GM18873 (cell line): ENCODE measurements around the gene GH1.
"Not testable (repeated sequence)": the region's sequence is repeated elsewhere in the genome, so short reads cannot be mapped to it uniquely, and the experiment has no call there.

Experiments used
- ATAC-seq: cut with Tn5 transposase; IDR thresholded peaks from one replicate; pipeline ENCODE4 v1.9.1; 2021; ENCODE audit warnings: mild to moderate bottlenecking, moderate library complexity, moderate number of reproducible peaks; ENCODE audit not compliant: unreplicated experiment, low FRiP score

The GH1 gene

DNA sequence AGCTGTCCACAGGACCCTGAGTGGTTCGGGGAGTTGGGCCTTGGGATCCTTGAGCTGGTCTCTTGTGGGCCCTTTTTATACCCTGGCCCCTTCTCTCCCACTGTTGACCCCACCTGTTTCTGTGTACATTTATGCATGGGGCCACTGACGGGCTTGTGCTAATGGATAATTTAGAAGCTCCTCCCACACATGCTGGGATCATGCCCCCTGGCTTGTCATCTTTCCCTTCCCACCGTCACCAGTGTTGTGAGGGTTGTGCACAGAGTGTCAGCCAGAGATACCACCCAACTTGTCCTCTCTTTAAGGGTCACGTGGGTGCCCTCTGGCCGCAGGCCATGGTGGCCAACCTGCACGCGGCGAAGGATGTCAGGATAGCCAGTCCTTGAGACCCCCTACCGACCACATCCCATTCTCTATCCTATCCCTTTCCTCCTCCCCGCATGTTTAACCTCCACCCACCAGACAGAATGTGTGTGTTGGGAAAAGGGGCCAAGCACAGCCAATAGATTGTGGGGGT lies at the start of gene GH1:
GH1 (minus strand) TSS at position 51 of the 517 bp plus-strand sequence. CDS start 63 bp downstream, outside the sequence.
- ATAC-seq: not testable (repeated sequence)

DNA sequence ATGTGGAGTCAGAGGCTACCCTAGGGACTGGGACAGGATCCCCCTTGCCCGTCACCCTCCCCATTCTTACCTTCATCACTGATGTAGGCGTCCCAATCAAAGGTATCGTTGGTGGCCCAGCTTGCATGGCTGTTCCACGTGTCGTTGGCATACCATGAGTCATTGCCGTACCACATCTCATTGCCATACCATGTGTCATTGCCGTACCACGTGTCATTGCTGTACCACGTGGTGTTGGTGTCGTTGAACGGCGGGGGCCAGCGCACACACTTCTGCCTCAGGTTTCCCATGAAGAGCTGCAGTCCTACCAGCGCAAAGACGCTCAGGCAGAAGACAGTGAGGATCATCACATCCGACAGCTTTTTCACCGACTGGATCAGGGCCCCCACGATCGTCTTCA lies 49.3 kb upstream of the GH1 start:
- ATAC-seq: no peak

DNA sequence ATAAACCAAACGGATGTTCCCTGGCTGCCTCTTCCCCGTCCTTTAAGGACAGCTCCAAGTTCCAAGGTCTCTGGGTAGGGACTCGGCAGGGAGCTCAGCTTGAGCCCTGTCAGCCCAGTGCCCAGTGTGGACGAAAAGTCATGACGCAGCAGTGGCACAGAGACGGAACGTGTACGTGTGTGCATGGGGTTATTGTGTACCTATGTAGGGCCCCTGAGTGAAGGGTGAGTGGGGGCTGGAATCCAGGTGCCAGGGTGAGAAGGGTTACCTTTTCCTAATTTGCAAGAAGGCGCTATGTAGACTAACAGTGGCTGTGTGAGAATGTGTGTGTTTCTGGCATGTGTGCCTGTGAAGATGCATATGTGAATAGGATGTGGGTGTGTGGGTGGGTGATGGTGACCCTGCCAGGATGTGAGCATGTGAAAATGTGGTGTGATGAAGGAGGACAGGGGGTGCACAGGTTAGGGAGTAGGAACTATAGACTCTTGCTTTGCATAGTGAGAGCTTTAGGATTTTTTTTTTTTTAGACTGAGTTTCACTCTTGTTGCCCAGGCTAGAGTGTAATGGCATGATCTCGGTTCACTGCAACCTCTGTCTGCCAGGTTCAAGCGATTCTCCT lies 48.1 kb upstream of the GH1 start:
- peak; percentile 44 for ATAC-seq

DNA sequence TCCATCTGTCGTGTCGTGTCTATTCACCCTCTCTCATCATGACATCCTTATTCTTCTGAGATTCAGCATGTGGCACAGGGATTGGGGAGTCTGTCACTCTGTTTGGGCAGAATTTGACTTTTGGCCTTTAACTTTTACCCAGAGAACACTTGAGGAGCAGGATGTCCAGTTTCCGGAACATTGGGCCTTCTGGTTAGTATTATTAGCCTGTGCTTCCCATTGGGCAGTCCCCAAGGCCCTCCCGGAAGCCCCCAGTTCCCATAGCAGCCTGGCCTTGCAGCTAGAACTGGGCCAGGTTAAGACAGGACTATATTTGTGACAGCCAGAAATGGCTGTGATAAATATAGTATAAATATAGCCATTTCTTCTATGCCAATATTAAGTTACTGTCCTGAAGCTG lies 44.5 kb upstream of the GH1 start:
- ATAC-seq: no peak

DNA sequence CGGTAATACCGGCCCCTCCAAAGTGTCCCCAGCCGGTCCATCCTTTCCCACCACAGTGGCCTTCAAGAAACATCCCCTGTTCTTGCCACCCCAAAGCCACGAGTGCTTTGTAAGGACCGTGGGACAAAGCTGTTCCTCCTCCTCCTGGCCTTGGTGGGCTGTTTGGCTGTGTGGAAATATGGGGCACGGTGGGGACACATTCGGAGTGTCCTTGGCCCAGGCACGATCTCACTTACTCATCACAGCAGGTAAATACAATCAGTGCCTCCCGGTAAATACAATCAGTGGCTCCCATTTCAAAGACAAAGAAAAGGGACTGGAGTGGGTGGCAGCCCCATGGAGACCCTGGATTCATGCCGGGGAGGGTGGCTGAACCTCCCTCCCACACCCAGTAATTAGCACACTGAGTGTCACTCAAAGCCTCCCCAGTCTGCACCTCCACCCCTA lies 43.7 kb upstream of the GH1 start:
- no peak for ATAC-seq

DNA sequence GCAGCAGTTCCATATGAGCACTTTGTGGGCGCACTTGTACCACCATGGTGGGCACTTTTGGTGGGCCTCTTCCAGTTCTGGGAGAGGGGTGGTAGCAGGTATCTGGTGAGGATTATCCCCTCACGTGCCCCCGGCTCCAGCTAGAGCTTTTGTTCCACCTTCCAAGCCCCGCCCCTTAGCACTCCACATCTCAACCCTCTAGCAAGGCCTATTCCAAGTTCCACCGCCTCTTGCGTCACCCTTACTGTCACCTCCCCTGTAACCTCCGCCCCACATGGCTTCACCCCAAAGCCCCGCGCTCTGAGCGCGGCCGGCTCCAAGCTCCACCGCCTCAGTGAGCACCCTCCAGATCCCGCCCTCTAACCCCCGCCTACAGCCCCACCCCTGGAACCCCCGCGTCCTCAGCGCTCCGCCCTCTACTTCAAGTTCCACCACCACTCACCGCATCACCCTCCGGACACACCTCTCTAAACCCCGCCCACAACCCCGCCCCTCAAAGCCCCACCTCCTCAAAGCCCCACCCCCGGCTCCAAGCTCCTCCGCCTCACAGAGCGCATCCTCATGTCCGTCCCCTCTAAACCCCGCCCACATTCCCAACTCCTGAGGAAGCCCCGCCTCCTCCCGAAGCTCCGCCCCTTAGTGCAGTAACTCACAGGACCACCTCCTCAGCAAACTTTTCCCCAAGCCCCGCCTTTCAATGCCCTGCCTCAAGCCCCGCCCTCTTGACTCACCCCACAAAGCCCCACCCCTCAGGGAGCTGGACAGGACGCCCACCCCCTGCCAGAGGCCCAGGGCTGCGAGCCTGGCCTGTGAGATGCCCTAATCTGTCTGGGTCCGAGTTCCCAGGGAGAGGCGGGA lies 42.9 kb upstream of the GH1 start:
- ATAC-seq: no peak

DNA sequence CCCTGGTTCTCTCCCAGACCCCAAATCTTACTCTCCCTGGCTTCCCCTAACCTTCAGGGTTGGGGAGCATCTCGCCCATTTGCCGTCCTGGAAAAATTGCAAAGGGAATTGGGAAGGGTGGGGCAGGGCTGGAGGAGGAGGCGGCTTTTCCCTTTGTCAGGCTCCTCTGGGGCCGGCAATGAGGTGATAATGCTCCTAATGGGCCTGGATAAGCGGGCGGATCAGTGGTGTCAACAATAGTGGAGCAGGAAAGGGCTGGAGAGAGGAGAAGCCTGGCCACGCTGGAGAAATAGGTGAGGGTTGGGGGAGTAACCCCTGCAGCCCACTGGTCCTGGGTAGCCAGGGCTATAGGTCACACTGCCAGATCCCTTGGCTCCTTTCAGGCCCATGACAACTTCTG lies 41.8 kb upstream of the GH1 start:
- no peak for ATAC-seq

DNA sequence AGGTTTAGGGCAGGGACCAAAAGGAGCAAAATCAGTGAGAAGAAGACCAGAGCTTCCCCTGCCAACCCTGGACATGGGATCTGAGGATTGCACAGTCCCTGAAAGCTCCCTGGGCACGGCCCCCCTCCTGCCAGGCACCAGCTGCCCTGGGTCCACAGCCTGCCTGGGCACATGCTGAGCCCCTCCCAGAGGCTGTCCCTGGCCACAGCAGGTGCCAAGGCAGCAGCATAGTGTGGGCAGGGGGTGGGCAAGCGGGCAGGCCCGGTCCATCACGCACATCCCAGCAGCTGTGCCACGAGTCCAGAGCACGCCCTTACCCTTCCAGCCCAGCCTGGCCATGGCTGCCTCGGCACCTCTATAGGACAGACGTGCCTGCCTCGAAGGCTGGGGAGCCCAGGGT lies 41.4 kb upstream of the GH1 start:
- no peak for ATAC-seq

DNA sequence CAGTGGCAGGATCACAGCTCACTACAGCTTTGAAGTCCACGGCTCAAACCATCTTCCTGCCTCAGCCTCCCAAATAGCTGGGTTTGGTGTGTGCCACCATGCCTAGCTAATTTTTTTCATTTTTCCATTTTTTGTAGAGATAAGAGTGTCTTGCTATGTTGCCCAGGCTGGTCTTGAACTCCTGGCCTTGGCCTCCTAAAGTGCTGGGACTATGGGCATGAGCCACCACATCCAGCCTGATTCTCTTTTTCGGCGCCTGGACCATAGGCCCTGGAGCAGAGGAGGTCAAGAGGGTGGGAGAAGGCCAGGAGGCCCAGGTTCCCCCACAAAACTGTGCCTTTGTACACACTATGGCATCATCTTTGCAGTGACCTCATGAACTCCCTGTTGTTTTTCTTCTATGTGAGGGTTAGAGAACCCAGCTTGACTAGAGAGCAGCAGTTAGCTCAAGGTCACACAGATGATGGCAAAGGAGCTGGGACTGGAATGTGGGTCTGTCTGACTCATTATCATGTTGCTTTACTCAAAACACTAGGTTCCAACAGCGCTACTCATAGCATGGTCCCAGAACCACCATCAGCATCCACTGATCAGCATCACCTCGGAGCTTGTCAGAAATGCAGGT lies 37.8 kb upstream of the GH1 start:
- ATAC-seq: no peak

DNA sequence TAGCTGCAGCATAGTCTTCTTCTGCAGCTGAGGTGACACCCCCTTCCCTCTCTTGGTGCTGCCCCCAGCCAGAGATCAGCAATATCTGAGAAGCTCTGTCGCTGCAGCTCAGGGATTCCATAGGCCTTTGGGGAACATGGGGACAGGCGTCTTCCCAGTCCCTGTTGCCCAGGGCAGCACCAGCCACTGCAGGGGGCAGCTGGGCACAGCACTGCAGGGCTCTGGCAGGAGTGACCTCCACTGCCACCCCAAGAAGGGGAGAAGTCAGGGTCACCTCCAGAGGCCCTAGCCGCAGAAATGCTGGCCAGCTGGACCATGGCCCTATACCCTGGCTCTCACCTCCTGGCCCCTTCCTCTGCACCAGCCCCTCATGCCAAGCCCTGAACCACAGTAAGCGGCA lies 37.2 kb upstream of the GH1 start:
- ATAC-seq: no peak

DNA sequence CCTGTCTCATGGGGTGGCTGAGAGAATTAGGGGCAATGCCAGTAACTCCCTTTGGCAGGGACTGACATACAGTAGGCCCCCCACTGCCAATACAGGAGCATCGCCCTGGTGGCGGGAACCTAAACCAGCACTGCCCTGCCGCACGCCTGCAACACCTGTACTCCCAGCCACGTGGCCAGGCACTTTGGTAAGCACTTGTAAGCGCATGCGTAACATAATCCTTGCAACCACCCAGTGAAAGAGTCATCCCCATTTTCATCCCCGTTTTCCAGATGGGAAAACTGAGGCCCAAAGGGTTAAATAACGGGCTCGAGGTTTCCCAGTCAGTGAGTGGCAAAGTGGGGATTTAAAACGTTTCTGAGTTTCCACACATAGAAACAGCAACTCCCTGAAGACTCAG lies 36.6 kb upstream of the GH1 start:
- no peak for ATAC-seq

DNA sequence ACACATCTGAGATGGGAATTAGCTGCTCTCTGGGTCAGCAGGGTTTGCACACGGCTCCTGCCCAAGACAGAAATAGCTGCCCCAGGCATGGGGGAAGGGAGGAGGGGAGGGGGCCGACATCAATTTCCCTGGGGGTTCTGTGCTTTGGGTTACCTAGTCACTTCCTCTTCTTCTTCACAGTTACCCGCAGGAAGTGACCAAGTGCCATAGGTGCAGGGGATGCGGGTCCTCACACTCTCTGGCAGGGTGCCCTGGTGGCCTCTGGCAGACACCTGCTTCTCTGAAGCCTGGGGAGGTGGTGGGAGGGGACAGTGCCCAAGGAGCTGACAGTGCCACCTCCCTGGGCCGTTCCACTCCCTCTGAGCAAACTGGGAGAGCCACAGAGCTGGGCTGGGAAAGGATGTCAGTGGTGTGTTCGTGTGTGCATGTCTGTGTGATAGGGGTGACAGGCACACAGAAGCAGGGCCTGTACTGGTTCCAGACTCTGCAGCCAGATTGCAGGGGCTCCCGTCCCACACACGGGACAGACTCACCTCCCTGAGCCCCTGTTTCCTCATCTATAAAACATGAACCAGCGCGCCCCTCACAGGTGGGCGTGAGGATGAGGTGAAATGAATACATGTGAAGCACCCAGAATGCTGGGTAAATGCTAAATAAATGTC lies 35.9 kb upstream of the GH1 start:
- no peak for ATAC-seq

DNA sequence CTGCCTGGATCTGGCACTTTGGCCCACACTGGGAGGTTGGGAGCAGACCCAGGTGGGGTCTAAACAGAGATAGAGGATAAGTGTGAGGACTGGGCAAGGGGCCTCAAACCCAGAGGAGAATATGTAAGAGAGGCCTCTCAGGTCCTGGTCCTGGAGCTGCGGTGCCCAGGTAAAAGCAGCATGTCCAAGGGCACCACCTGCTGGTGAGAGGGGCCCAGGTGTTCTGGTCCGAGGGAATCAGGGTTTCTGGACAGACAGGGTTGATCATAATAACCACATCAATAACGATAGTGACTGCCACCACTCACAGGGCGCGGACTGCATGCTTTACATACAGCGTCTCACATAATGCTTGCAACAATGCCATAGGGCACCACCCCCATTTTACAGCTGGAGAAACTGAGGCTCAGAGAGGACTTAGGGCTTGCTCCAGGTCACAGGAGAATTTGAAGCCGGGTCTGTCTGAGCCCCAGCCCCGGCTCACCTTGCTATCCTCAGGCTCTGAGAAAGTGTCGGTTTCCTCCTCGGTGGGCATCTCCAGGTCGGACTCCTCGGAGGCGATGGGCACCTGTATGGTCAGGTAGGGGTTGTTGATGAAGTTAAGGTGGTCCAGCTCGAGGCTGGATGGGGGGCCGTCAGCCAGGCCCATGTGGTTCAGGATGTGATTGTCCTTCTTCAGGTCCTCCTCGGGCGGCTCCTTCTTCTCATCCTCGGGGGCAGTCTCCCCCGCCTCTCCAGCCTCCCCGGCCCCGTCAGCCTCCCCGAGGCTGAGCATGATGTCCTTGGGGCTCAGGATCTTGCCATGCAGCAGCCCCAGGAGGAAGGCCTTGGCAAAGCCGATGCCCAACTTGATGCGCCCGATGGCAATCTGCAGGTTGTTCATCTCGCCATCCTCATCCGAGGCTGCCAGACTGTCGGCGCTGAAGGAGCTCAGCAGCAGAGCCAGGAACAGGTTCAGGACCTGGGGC lies 32.6 kb upstream of the GH1 start:
- no peak for ATAC-seq

DNA sequence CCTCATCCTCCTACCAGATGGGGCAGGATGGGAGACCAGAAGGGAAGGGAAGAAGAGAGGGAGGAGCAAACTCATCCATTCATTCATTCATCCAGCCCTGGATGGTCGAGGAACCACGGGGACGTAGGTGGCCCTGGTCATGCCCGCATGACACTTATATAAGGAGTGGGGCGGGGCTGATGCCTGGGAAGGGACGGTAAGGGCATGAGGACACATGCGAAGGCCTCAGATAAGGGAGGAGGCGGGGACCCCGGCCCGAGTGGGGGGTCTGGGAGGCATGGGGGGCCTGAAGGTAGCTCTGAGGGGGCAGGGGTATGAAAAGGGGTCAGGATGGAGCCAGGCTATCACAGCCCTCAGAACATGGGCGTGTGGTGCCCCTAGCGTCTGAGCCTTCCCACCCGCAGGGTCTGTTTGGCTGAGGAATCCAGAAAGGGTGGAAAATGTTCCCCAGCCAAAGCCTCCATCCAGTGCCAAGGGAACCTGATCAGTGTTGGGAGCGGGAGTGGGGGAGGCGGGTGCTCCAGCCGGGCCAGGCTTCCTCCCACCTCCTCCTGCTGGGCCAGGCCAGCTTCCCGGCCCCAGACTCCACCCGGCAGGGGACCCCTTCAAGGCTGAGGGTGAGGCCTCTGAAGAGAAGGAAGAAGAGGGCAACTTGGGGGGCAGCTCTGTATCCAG lies 31.1 kb upstream of the GH1 start:
- ATAC-seq: no peak

DNA sequence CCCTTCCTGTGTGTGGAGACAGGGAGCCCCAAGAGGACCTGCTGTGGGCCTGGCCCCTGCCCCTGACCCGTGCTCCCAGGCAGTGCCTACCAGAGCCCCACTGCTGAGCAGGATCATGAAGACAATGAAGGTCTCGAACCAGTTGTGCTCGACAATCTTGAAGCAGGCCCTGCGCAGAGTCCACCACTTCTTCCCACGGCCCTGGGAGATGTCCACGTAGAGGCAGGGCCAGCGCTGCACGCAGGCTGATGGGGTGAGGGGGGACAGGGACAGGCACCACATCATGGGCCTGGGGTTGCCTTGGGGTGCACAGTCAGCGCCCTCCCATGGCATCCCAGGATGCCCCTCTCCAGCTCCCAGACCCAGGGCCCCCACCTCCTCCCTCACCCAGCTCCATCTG lies 29.9 kb upstream of the GH1 start:
- no peak for ATAC-seq

DNA sequence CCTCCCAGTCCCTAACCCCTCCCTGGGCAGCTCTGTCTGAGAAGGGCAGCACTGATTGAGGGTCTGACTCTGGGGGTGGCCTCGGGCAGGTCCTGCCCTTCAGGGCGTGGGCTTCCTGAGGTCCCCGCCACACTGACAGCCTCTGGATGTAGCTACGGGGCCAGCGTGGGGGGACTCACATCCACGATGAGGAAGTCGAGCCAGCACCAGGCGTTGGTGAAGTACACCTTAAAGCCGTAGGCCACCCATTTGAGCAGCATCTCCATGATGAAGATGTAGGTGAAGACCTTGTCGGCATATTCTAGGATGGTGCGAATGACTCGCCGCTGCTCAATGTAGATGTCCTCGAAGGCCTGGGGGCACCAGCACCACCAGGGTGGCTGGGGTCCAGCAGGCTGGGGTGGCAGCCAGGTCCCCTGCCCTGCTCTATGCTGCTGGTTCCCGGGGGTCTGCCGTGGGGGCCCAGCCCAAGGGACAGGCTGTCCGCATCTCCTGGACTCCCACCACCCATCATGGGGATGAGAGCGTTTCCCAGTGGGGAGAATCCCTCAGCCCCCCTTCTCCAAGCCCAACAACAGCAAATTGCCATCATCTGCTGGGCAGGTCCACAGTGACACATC lies 29.2 kb upstream of the GH1 start:
- ATAC-seq: no peak

DNA sequence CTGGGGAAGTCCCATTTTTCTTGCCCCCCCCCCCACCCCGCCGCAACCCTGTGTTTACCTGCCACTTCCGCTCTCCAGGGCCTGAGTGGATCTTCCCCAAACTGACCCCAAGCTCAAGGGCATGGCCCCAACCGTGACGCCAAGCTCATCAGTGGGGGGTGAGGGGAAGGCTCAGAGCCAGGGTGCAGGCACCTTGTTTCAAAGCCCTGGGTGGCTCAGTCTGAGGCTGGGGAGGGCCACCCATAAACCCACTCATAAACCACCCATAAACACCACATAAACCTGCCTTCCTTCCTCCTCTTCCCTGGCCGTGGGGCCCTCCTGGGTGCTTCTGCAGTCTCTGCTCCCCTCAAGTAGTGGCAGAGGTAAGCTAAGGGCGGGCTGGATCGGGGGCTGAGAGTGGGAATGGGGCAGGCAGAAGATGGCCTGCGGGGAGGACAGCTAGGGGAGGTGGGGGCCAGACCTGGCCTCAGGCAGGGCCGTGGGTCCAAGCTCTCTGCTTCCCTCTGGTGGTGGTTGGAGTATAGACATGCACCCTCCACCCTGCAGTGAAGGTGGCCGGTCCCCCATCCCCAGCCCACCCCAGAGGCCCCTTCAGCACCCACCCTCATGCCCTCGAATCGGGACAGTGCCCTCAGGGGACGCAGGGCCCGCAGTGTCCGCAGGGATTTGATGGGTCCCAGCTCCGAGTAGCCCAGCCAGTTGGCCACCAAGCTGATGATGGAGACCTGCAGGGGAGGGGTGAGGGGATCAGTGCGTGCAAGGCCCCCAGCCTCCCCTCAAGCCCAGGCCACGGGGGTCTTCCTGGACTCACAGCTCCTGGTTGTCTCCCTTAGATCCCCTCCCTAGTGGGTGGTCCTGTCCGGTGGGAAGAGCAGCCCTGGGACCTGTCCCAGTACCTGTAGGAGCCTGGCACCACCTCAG lies 28.1 kb upstream of the GH1 start:
- no peak for ATAC-seq
